Measurements from ENCODE around the gene DTNB.
A peak's percentile ranks its signal among the peaks of the same experiment; 100 is the strongest.

The DTNB gene

GRCh38 chr2:25335204-25335603 is 338.2 kb downstream of the DTNB start:
- no peak for DNase-seq

GRCh38 chr2:25334482-25334881 is 338.9 kb downstream of the DTNB start:
- DNase-seq, result no peak

DNA sequence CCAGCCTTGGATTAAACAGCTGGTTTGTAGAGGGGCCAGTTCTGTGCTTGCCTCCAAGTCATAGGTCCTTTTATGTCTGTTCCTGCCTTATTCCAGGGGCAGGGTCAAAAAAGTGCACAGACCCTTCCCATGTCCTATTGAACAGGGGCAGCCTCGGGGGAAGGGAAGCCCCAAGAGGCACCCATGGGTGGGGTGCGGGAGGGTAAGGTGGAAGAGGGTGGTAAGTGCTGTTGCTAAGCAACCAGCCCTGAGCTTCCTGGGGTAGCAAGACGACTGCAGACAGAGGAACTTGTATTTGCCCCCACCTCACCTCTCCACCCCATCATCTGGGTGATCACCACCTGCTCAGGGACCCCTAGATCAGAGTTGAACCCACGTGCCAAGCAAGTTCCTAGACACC is 339.4 kb downstream of the DTNB start:
- peak; percentile 43 for DNase-seq

- no peak for DNase-seq
Observed at GRCh38 chr2:25332571-25332970, 340.8 kb downstream of the DTNB start.

GRCh38 chr2:25331686-25332365 is 341.6 kb downstream of the DTNB start:
- no peak for DNase-seq

- no peak for DNase-seq
Observed at GRCh38 chr2:25330937-25331336, 342.4 kb downstream of the DTNB start.

- no peak for DNase-seq
Observed at GRCh38 chr2:25330273-25330672, 343.1 kb downstream of the DTNB start.

DNA sequence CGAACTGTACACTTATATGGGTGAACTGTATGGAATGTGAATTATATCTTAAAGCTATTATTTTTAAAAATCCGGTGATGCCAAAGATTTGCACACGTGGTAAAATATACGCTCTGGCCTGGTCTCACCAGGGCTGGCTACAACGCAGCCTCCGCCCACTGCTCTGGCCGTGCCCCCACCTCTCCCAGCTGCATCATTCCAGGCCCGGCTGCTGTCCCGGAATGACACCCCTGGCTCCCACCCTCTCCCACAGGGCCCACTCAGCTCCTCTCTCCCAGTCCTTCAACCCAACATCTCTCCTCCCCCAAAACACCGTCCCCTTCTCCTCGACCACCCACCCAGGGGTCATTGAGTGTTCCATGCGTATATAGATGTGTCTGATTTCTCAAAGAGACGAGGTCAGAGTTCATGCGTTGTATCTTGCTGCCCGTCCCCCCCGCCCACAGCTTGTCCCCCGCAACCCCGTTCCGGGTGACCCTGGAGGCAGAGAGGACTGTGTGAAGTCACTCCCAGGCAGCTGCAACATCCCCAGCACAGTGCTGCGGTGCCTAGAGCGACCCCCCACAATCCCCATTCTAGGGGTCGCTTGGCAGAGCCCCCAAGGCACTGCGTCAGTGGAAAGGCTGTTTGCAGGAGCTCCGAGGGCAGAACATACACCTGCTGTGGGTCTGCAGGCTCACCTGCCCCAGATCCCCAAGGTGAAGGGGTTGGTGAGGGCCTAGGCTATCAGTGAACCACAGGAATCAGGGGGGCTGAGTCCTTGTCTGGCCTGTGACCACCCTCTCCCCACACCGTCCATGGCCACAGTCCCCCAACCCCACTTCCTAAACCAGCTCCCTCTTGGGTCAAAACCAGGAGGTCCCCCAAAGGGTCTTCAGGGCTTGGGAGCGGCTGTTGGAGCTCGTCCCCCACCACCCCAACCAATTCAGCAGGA is 345.0 kb downstream of the DTNB start:
- no peak for DNase-seq
